Measurements from ENCODE around the gene MAP1B. TPM values are rescaled to one million over a fixed set of nuclear protein-coding genes. Genes with fewer than 3 reads are reported as not detected.

MAP1B gene
- total RNA-seq, 2 donors from 2014 or later: 6.1 to 16.2 TPM

- Histone ChIP-seq H3K27ac (no peak overlapping the region), H3K36me3 (no peaks in the 10 kb centered on the region), H3K4me3 (no peak overlapping the region), H3K4me1 (no peaks in the 10 kb centered on the region), H3K9ac (ENCODE audit: low read depth in 2 of 2, low read length in 2 of 2) (no peak overlapping the region), H3K27me3 (no peaks in the 10 kb centered on the region), H3K9me3 (no peaks in the 10 kb centered on the region)
- intact Hi-C loops (cut with DNase I): no loop called here
- DNase-seq: no peak
- TF ChIP-seq CTCF (IDR thresholded peaks at IDR 0.05): no peak
These were observed 106.2 kb downstream of the MAP1B start for GRCh38 chr5:72213482-72213881.

GRCh38 chr5:72214168-72214567 lies 106.9 kb downstream of the MAP1B start:
- intact Hi-C loops (cut with DNase I): no loop called here
- H3K9ac ChIP-seq (ENCODE audit: low read depth in 2 of 2, low read length in 2 of 2): no peak overlapping the region
- H3K9me3 ChIP-seq: no peaks in the 10 kb centered on the region
- no peaks in the 10 kb centered on the region for H3K27me3 ChIP-seq
- no peak for DNase-seq
- H3K27ac ChIP-seq: no peak overlapping the region
- no peak for TF ChIP-seq CTCF (IDR thresholded peaks at IDR 0.05)
- no peak overlapping the region for H3K4me3 ChIP-seq
- no peaks in the 10 kb centered on the region for H3K4me1 ChIP-seq
- no peaks in the 10 kb centered on the region for H3K36me3 ChIP-seq

GRCh38 chr5:72216756-72217155 lies 109.5 kb downstream of the MAP1B start:
- Histone ChIP-seq H3K27me3 (no peaks in the 10 kb centered on the region), H3K9ac (ENCODE audit: low read depth in 2 of 2, low read length in 2 of 2) (no peak overlapping the region), H3K4me1 (no peaks in the 10 kb centered on the region), H3K36me3 (no peaks in the 10 kb centered on the region), H3K27ac (no peak overlapping the region), H3K9me3 (no peaks in the 10 kb centered on the region), H3K4me3 (no peak overlapping the region)
- TF ChIP-seq CTCF (IDR thresholded peaks at IDR 0.05): no peak
- intact Hi-C loops (cut with DNase I): no loop called here
- DNase-seq: no peak

- no peak for DNase-seq
- Histone ChIP-seq H3K9ac (ENCODE audit: low read depth in 2 of 2, low read length in 2 of 2) (no peak overlapping the region), H3K27ac (no peak overlapping the region), H3K27me3 (no peaks in the 10 kb centered on the region), H3K4me3 (no peak overlapping the region), H3K4me1 (no peaks in the 10 kb centered on the region), H3K9me3 (no peaks in the 10 kb centered on the region), H3K36me3 (no peaks in the 10 kb centered on the region)
- intact Hi-C loops (cut with DNase I): no loop called here
- TF ChIP-seq CTCF (IDR thresholded peaks at IDR 0.05): no peak
These were observed 113.8 kb downstream of the MAP1B start for GRCh38 chr5:72221099-72221498.

GRCh38 chr5:72221541-72221940 lies 114.3 kb downstream of the MAP1B start:
- Histone ChIP-seq H3K4me3 (no peak overlapping the region), H3K27me3 (no peaks in the 10 kb centered on the region), H3K27ac (no peak overlapping the region), H3K36me3 (no peaks in the 10 kb centered on the region), H3K4me1 (no peaks in the 10 kb centered on the region), H3K9me3 (no peaks in the 10 kb centered on the region), H3K9ac (ENCODE audit: low read depth in 2 of 2, low read length in 2 of 2) (no peak overlapping the region)
- no peak for TF ChIP-seq CTCF (IDR thresholded peaks at IDR 0.05)
- no peak for DNase-seq
- intact Hi-C loops (cut with DNase I): no loop called here

- TF ChIP-seq CTCF (IDR thresholded peaks at IDR 0.05): no peak
- Histone ChIP-seq H3K4me1 (no peaks in the 10 kb centered on the region), H3K9ac (ENCODE audit: low read depth in 2 of 2, low read length in 2 of 2) (no peak overlapping the region), H3K9me3 (no peaks in the 10 kb centered on the region), H3K36me3 (no peaks in the 10 kb centered on the region), H3K27ac (no peak overlapping the region), H3K4me3 (no peak overlapping the region), H3K27me3 (no peaks in the 10 kb centered on the region)
- intact Hi-C loops (cut with DNase I): no loop called here
- no peak for DNase-seq
These were observed 115.2 kb downstream of the MAP1B start for GRCh38 chr5:72222521-72222920.

Measured in colonic mucosa (tissue), 4 donors.